ENCODE data around the gene UQCC2.

DNA sequence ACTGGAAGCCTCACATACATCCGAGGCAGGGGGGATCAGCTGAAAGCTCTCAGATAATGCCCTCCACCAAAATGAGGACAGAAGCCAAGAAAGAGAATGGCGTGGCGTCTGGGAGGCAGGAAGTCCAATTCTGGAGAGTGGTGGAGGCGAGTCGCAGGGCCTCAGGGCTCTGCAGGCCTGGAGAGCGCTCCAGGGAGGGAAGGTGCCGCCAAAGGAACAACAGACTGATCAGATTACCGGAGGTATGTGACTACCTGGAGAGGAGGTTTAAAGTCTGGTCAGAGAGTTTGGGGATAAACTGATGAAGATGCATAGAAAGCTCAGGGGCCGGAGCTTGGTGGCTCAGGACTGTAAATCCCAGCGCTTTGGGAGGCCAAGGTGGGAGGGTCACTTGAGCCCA is 46.4 kb upstream of the UQCC2 start:
- TF ChIP-seq EZH2phosphoT487 (IDR thresholded peaks at IDR 0.05; ENCODE audit: insufficient read depth, low read depth) (no peak), EZH2 (IDR thresholded peaks at IDR 0.05; ENCODE audit: insufficient read depth, poor library complexity, severe bottlenecking) (no peak)

All from GM23248 (cell line).